DMS153 treated with DMSO at 0.1 percent for 48 hours (cell line): Measurements from ENCODE around the gene FBXL17.
A peak's percentile ranks its signal among the peaks of the same experiment; 100 is the strongest.
"Not testable (repeated sequence)": the region's sequence is repeated elsewhere in the genome, so short reads cannot be mapped to it uniquely, and the experiment has no call there.

ENCODE experiments used
- DNase-seq: peaks from one replicate; lab custom pipeline; 2025; ENCODE audit not compliant: unreplicated experiment; lab: John Stamatoyannopoulos, UW

The FBXL17 gene

DNA sequence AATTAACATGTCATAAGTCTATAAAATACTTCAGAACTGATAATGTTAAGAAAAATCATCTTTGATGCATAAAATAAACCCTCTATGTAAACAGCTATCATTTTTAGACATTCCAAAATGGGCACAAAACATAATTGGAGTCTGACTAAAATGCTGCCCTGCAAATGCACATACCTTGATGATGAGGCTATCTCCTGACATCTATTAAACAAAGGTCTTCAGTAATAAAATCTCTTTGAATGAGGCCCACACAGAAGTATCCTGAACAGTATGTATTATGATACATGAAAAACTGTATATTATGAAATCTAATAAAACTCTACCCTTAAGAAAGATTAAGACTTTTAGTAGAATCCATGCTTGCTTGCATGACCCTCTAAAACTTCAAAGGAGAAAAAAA is 66.1 kb downstream of the FBXL17 start:
- DNase-seq: no peak

- no peak for DNase-seq
These were observed 69.6 kb downstream of the FBXL17 start for GRCh38 chr5:108312258-108312657.

DNA sequence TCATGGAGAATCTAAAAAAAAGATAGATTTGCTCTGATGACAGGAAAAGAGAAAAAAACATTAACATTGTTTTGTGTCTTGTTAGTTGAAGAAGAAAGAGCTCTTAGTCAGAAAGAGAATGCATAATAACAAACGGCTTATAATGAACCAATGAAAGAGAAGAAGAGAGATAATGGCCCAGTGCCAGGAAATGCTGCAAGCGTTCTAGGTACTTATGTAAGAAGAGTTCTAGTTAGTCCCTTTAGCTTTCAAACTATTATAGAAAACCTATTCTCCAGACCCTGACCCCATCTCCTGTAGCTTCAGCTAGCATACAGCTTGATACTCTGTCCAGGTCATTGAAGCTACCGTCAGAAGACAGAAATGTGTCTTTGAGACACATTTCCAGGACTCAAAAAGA is 70.2 kb downstream of the FBXL17 start:
- DNase-seq: no peak

DNA sequence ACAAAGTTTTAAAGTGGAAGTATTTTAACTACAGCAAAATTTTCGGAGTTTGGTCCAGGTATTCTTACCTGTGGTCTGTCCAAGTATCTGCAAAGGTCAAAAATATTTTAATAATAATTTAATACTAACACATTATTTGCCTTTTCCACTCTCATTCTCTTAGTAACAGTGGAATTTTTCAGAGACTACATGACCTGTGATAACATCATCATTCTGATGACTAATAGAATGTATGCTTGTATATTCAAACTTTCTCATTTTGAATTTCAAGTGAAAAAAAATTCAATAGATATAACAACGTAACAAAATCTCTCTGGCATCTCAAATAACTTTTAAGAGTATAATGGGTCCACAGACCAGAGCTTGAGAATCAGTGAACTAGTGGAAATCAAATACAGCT is 78.3 kb downstream of the FBXL17 start:
- no peak for DNase-seq

GRCh38 chr5:108303086-108303485 is 78.8 kb downstream of the FBXL17 start:
- DNase-seq: no peak

DNA sequence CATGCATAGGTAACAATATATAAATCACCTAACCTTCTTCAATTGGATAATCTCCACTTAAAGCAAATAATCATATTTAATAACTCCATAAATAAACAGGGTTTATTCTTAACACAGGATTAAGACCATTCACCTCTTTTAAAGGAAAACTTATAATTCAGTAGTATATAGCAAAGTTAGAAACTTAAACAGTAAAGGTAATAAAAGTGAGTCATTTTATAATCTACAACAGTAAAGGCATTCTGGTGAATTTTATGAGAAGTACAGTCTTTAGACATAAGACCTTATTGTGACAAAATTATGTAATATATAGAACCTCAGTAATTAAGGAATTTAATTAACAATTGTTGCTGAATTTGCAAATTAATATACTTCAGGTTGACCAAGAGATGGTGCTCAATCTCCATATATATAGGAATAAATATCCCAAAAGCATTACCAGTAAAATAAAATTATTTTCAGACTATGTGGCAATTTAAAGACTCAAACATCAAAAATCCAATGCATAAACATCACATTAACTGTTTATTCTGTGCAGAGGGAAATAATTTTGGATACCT is 84.8 kb downstream of the FBXL17 start:
- no peak for DNase-seq

GRCh38 chr5:108295578-108296368 is 86.1 kb downstream of the FBXL17 start:
- no peak for DNase-seq

DNA sequence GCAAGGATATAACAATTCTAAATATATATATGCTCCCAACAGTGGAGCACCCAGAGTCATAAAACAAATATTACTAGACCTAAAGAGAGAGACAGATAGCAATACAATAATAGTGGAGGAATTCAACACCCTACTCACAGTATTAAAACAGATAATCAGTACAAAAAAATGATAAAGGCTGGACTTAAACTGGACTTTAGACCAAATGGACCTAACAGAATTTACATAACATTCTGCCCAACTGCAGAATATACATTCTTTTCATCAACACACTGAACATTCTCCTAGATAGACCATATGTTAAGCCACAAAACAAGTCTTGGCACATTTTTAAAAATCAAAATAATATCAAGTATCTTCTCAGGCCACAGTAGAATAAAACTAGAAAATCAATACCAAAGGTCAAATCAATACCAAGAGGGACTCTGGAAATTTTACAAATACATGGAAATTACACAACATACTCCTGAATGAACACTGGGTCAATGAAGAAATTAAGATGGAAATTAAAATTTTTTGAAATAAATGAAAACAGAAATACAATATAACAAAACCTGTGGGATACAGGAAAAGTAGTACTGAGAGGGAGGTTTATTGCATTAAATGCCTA is 100.8 kb downstream of the FBXL17 start:
- DNase-seq: no peak

DNA sequence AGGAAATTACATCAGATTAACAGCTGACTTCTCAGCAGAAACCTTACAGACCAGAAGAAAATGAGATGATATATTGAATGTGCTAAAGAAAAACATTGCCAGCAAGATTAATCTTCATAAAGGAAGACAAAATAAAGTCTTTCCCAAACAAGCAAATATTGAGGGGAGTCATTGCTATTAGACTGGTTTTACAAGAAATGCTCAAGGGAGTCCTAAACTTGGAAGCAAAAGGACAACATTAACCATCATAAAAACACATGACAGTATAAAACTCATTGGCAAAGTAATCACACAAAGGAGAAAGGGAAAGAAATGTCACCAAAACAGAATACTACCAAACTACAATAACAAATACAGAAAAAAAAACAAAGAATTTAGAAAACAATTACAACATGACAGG is 101.7 kb downstream of the FBXL17 start:
- no peak for DNase-seq

DNA sequence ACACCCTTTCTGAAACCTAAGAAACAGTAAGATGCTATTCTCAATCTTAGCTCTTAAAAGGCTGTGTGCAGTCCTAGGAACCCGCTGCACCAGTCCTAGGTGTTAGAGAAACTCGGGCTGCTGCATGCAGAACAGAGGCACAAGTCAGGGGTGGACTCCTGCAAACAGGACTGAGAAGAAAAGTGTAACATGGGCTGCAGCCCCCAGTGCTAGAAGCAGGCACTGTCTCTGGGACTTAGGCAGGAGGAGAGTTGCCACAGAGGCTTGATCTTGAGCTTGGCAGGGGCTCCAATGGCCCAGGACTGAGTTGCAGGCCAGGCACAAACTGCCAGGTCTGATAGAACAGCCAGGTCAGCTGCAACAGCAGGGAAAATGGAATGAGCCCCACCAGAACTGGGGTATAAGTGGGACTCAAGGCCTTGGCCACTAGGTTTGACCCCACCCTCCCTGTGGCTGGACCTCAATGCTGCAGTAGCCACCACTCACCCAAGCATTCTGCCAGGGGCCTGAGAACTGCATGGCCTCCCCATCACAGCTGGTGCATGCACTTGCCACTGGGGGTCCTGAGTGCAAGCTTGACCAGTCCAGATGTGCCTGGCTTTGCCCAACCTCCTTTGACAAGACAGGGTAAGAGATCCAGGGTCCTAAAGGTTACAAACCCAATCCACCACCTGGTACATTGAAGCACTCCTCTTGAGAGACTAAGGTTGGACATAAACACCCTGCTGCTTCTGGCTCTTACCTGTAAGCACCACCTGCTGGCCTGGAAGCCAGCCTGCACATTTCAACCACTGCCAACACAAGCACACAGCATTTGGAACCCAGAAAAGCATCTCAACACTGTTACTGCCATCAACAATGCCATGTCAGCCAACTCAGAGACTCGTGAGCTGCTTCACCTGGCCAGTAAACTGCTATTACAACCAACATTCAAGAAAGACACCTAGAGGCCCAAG is 103.3 kb downstream of the FBXL17 start:
- no peak for DNase-seq

DNA sequence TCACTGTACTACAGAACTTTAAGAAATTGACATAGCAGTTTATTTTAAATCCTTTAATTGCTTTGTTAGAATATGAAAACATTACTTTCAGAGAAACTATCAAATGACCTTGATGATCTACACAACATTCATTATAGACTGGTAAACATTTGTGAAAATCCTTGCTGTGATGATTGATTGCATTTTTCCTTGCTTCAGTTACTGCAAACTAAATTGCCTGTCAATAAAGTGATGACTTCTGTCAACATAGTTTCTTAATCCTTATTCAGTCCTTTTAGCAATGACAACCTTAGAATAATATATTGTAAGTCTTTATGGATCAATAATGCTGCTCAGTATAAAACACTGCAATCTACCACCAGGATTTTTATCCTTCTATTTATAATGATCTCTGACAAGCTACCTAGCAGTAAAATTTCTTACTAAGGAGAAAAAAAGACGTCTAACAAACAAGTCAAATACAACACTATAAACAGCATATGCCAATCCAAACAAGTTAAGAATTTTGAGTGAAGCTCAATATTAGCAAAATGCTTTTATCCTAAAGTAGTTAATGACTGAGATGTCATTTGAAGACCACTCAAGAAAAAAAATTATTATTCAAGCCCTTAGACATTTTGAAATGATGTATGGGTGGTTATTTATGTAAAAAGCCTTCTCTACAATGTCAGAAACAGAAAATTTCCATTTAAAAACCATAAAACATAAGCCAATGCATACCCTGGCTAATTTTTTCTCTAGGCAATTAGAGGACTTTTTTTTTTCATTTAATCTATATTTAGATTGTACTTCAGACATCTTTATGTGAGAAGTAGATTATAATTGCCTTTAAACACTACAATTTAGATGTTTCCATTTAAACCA is 105.5 kb downstream of the FBXL17 start:
- DNase-seq: no peak

DNA sequence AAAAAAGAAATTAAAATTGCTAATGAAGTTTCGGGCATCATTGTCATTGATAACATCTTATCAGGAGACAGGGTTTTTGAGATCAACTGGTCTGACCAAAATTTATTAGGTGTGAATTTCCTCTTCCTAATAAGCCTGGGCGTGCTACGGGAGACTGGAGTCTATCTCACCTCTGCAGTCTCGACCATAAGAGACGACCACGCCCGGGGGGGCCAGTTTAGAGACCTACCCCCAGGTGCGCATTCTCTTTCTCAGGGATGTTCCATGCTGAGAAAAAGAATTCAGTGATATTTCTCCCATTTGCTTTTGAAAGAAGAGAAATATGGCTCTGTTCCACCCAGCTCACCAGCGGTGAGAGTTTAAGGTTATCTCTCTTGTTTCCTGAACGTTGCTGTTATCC is 107.8 kb downstream of the FBXL17 start:
- DNase-seq: not testable (repeated sequence)

DNA sequence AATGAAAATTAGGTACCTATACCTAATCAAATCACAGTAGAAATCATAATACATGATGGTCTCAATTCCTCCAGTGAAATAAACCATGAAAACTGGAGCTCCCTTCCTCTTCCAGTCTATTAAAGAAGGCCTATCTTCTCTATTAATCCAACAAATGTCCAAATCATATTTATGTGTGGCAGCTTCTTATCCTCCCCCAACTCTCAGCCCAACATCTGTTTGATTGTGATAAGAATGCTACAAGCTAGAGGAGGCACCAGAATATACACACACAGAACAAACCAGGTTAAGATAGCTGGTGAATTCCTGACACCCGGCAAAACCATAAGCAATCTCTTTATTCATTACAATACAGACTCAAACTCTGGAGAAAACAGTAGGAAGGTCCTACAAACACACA is 110.8 kb downstream of the FBXL17 start:
- no peak for DNase-seq

DNA sequence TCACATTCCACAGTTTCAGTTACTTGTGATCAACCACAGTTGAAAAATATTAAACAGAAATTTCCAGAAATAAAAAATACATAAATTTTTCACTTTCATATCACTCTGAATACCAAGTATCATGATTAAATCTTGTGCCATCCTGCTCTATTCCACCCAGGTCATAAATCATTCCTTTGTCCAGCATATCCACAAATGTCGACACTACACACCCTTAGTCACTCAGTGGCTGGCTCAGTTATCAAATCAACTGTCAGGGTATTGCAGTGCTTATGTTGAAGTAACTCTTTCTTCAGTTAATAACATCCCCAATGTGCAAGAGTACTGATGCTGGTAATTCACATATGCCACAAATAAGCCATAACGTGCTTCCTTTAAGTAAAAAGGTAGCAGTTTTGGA is 115.7 kb downstream of the FBXL17 start:
- no peak for DNase-seq

DNA sequence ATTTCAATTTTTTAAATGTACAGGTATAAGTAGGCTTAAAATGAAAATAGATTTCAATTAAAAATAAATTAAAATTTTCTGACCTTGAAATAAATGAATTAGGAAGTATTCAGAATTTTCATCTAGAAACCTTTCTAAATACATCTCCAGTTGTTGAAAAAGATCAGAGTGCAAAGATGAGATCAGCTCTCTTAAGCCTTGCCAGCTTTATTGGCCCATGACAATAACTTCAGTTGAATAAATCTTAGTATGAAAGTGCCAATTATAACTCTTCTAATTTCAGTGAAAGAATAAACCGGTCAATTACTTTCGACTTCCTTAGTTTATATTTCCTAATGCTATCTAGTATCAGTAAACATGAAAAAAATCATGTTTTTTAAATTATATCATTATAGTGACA is 117.4 kb downstream of the FBXL17 start:
- DNase-seq: no peak

DNA sequence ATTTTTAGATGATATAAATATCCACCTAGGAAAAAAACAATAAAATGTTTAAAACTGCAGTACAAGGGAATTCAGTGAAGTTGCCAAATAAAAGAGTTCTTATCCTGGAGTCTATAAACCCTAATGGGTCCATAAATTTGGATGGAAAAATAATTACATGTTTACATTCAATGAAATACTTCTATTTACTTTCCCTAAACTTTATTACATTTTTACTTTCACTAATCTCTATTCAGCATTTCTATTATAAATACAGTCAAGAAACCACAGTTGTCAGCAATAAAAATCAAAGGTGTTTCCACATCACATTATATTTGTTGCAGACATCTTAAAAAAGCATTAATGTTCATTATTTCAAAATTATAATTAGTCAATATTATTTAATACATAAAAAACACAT is 118.6 kb downstream of the FBXL17 start:
- no peak for DNase-seq

- no peak for DNase-seq
These were observed 121.1 kb downstream of the FBXL17 start for GRCh38 chr5:108260858-108261170.

GRCh38 chr5:108260117-108260857 is 121.6 kb downstream of the FBXL17 start:
- peak; percentile 16 for DNase-seq

GRCh38 chr5:108259306-108259705 is 122.6 kb downstream of the FBXL17 start:
- DNase-seq: no peak

DNA sequence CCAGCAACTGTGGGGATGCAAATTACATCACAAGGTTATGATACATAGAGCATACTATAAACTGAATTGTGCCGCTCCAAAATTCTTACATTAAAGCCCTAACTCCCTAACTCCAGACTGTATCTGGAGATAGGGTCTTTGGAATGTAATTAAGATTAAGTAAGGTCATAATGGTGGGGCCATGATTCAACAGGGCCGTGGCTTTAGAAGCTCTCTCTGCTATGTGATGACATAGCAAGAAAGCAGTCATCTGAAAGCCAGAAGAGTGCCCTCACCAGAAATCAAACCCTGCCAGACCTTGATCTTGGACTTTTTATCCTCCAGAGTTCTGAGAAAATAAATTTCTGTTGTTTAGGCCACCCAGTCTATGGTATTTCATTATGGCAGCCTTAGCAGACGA is 123.9 kb downstream of the FBXL17 start:
- DNase-seq: no peak
